SK-N-SH treated with all-trans-retinoic acid at 6 μM for 48 hours (cell line): ENCODE data around the gene SMDT1.

ENCODE experiments used
- ARNTL ChIP-seq: fragments of 450-650 bp; formaldehyde crosslinking; IDR thresholded peaks from 2 replicates; pipeline ENCODE4 v1.5.0; 2020; ENCODE audit warnings: low read depth, mild to moderate bottlenecking, moderate library complexity, borderline replicate concordance
- ZFP30 ChIP-seq: fragments of 450-650 bp; formaldehyde crosslinking; IDR thresholded peaks from 2 replicates; pipeline ENCODE4 v1.5.0; 2022; ENCODE audit warnings: mild to moderate bottlenecking, moderate library complexity
- TF ChIP-seq, protein P1 (sequence below): fragments of 250-450 bp; sonication (Bioruptor Pico); IDR thresholded peaks from 2 replicates; pipeline ENCODE4 v1.8.0; 2021; ENCODE audit warnings: low read depth, mild to moderate bottlenecking, moderate library complexity, borderline replicate concordance
- TF ChIP-seq, protein P2 (sequence below): fragments of 250-450 bp; sonication (Bioruptor Pico); IDR thresholded peaks from 2 replicates; pipeline ENCODE4 v1.5.1; 2020; ENCODE audit warnings: low read depth, mild to moderate bottlenecking, moderate library complexity
- TF ChIP-seq, protein P3 (sequence below): fragments of 250-450 bp; sonication (Bioruptor Pico); IDR thresholded peaks from 2 replicates; pipeline ENCODE4 v1.8.0; 2020; ENCODE audit warnings: mild to moderate bottlenecking, moderate library complexity, borderline replicate concordance

DNA sequence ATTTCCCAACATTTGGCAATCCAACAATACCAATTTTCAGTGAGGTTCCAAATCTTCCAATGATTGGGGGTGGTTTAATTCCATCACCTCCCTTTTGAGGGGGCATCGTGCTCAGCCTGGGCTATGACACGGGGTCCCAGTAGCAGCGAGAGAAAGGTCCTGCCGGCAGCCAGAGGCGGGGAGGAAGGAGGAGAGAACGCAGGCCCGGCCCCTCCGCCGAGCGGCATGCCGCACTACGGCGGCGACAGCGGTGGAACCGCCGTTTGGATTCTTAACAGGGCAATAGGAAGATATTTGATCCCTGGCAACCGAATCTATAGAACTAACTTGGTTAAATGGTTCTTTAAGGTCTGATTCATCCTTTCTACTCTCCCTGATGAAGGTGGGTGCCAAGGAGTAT is 29.3 kb downstream of the SMDT1 start:
- TF ChIP-seq, protein P1, sequence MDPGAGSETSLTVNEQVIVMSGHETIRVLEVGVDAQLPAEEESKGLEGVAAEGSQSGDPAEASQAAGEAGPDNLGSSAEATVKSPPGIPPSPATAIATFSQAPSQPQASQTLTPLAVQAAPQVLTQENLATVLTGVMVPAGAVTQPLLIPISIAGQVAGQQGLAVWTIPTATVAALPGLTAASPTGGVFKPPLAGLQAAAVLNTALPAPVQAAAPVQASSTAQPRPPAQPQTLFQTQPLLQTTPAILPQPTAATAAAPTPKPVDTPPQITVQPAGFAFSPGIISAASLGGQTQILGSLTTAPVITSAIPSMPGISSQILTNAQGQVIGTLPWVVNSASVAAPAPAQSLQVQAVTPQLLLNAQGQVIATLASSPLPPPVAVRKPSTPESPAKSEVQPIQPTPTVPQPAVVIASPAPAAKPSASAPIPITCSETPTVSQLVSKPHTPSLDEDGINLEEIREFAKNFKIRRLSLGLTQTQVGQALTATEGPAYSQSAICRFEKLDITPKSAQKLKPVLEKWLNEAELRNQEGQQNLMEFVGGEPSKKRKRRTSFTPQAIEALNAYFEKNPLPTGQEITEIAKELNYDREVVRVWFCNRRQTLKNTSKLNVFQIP (CRISPR knock-in tag): no peak
- TF ChIP-seq, protein P2, sequence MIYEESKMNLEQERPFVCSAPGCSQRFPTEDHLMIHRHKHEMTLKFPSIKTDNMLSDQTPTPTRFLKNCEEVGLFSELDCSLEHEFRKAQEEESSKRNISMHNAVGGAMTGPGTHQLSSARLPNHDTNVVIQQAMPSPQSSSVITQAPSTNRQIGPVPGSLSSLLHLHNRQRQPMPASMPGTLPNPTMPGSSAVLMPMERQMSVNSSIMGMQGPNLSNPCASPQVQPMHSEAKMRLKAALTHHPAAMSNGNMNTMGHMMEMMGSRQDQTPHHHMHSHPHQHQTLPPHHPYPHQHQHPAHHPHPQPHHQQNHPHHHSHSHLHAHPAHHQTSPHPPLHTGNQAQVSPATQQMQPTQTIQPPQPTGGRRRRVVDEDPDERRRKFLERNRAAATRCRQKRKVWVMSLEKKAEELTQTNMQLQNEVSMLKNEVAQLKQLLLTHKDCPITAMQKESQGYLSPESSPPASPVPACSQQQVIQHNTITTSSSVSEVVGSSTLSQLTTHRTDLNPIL (CRISPR knock-in tag): no peak
- TF ChIP-seq ARNTL (no peak), ZFP30 (CRISPR knock-in tag) (no peak)
- TF ChIP-seq, protein P3, sequence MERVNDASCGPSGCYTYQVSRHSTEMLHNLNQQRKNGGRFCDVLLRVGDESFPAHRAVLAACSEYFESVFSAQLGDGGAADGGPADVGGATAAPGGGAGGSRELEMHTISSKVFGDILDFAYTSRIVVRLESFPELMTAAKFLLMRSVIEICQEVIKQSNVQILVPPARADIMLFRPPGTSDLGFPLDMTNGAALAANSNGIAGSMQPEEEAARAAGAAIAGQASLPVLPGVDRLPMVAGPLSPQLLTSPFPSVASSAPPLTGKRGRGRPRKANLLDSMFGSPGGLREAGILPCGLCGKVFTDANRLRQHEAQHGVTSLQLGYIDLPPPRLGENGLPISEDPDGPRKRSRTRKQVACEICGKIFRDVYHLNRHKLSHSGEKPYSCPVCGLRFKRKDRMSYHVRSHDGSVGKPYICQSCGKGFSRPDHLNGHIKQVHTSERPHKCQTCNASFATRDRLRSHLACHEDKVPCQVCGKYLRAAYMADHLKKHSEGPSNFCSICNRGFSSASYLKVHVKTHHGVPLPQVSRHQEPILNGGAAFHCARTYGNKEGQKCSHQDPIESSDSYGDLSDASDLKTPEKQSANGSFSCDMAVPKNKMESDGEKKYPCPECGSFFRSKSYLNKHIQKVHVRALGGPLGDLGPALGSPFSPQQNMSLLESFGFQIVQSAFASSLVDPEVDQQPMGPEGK (CRISPR knock-in tag): no peak
